Right atrium auricular region (tissue), 2 donors: ENCODE results near the gene MEF2D. TPM values are rescaled to one million over a fixed set of nuclear protein-coding genes. Genes with fewer than 3 reads are reported as not detected.

Experiments
- DNase-seq: peaks from one replicate; pipeline ENCODE4 v3.0.0-alpha.2; 2019; ENCODE audit warnings: low spot score
- H3K27ac ChIP-seq, 2 donors: fragments of 200-600 bp; sonication (generic); 1 replicate in 1 of 2; 2 replicates in 1 of 2; pipeline ENCODE4 v1.5.1; 2016 to 2019
- H3K27me3 ChIP-seq, 2 donors: fragments of 200-600 bp; sonication (generic); one replicate each; pipeline versions ENCODE4 v1.5.1 to v1.6.0; 2017 to 2019
- H3K36me3 ChIP-seq: fragments of 200-600 bp; sonication (generic); one replicate; pipeline ENCODE4 v1.5.1; 2016
- H3K4me1 ChIP-seq, 2 donors: fragments of 200-600 bp; sonication (generic); one replicate each; pipeline versions ENCODE4 v1.5.1 to v1.6.0; 2017 to 2019
- H3K4me3 ChIP-seq, 2 donors: fragments of 200-600 bp; sonication (generic); 1 replicate in 1 of 2; 2 replicates in 1 of 2; pipeline ENCODE4 v1.5.1; 2017 to 2019; ENCODE audit warnings: mild to moderate bottlenecking in 1 of 2, moderate library complexity in 1 of 2
- H3K9me3 ChIP-seq, 2 donors: fragments of 200-600 bp; sonication (generic); one replicate each; pipeline ENCODE4 v1.5.1; 2019
- CTCF ChIP-seq, 2 donors: fragments of 200-600 bp; sonication (generic); IDR thresholded peaks; one replicate each; pipeline ENCODE4 v1.5.1; 2019; ENCODE audit warnings: antibody characterized with exemption in 2 of 2
- total RNA-seq, 2 donors: library from RNA; depleted of rRNA; stranded (reverse); fragments of >200 nt; gene quantifications; one replicate each; pipeline ENCODE4 v1.1.0, GENCODE V29; 2016

MEF2D gene
- 100 to 1,000 TPM in 1 of 2 donors, 10 to 100 TPM in 1; 80.1 to 104 TPM for total RNA-seq

- no peaks in the 10 kb centered on the region for H3K27me3 ChIP-seq
- peak within 1 kb of the TSS; percentile 100 for H3K27ac ChIP-seq
- peak within 1 kb of the TSS; percentile 74 to 99 for H3K4me3 ChIP-seq
- no peak for DNase-seq
- H3K36me3 ChIP-seq: no peaks in the 10 kb centered on the region
- peaks cover 0 to 66% of the 10 kb centered on the region in 2 donors for H3K4me1 ChIP-seq
- H3K9me3 ChIP-seq: no peaks in the 10 kb centered on the region
- no peak for TF ChIP-seq CTCF (IDR thresholded peaks at IDR 0.05)
These were observed at the start of gene MEF2D for GRCh38 chr1:156500543-156500792. MEF2D (minus strand) TSS chr1:156500775; CDS start chr1:156483292, 17,483 bp downstream.

- Histone ChIP-seq H3K9me3 (no peaks in the 10 kb centered on the region), H3K4me3 (no peak overlapping the region), H3K4me1 (no peaks in the 10 kb centered on the region), H3K27ac (no peak overlapping the region), H3K36me3 (no peaks in the 10 kb centered on the region), H3K27me3 (no peaks in the 10 kb centered on the region)
- TF ChIP-seq CTCF (IDR thresholded peaks at IDR 0.05): no peak
- DNase-seq: no peak
These were observed 49.8 kb upstream of the MEF2D start for GRCh38 chr1:156550346-156550745.

GRCh38 chr1:156549831-156550230 is 49.3 kb upstream of the MEF2D start:
- Histone ChIP-seq H3K27ac (no peak overlapping the region), H3K4me1 (no peaks in the 10 kb centered on the region), H3K4me3 (no peak overlapping the region), H3K9me3 (no peaks in the 10 kb centered on the region), H3K36me3 (no peaks in the 10 kb centered on the region), H3K27me3 (no peaks in the 10 kb centered on the region)
- no peak for TF ChIP-seq CTCF (IDR thresholded peaks at IDR 0.05)
- no peak for DNase-seq

GRCh38 chr1:156549390-156549789 is 48.8 kb upstream of the MEF2D start:
- Histone ChIP-seq H3K9me3 (no peaks in the 10 kb centered on the region), H3K27me3 (no peaks in the 10 kb centered on the region), H3K4me3 (no peak overlapping the region), H3K4me1 (no peaks in the 10 kb centered on the region), H3K27ac (no peak overlapping the region), H3K36me3 (no peaks in the 10 kb centered on the region)
- no peak for DNase-seq
- TF ChIP-seq CTCF (IDR thresholded peaks at IDR 0.05): no peak

GRCh38 chr1:156547982-156548381 is 47.4 kb upstream of the MEF2D start:
- H3K4me1 ChIP-seq: peaks cover 0 to 6% of the 10 kb centered on the region in 2 donors
- no peak overlapping the region for H3K4me3 ChIP-seq
- H3K27me3 ChIP-seq: no peaks in the 10 kb centered on the region
- H3K27ac ChIP-seq: no peak overlapping the region
- no peaks in the 10 kb centered on the region for H3K36me3 ChIP-seq
- no peak for TF ChIP-seq CTCF (IDR thresholded peaks at IDR 0.05)
- no peaks in the 10 kb centered on the region for H3K9me3 ChIP-seq
- no peak for DNase-seq

- H3K27ac ChIP-seq: no peak overlapping the region
- no peak for TF ChIP-seq CTCF (IDR thresholded peaks at IDR 0.05)
These were observed 46.9 kb upstream of the MEF2D start for GRCh38 chr1:156547434-156547833.

More at GRCh38 chr1:156547434-156547833, 46.9 kb upstream of the MEF2D start:
- Histone ChIP-seq H3K4me1 (peaks cover 0 to 7% of the 10 kb centered on the region in 2 donors), H3K4me3 (no peak overlapping the region), H3K9me3 (no peaks in the 10 kb centered on the region), H3K27me3 (no peaks in the 10 kb centered on the region), H3K36me3 (no peaks in the 10 kb centered on the region)
- DNase-seq: no peak
